Left forelimb (tissue), 1 donor: ENCODE measurements around the gene MAPK9.

Source experiments
- DNase-seq: peaks from one replicate; pipeline ENCODE4 v3.0.0-alpha.2; 2018; ENCODE audit warnings: low spot score

Gene MAPK9

GRCh38 chr5:180291943-180292831 lies at the start of gene MAPK9:
Gene MAPK9, minus strand, starts transcription at chr5:180292083. Its CDS starts 11,522 bp downstream, at chr5:180280561.
- DNase-seq = peak; percentile 84

DNA sequence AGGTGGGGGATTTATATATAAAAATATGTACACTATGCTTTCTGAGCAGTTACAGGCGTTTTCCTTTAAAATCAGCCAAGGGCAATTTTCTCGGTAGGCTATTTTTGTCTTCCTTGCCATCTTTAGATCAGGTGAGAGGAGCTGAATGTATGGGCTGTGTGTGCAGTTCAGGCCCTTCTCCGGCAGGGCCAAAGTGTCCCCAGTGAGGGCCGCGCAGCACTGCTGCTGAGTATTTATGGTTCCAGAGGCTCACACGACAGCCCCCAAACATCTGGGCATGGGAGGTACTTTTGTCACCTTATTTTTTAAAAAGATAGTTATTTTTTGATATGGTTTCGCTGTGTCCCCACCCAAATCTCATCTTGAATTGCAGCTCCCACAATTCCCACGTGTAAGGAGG lies 49.7 kb upstream of the MAPK9 start:
- no peak for DNase-seq

- DNase-seq = no peak
Measured at GRCh38 chr5:180340856-180341255, 49.0 kb upstream of the MAPK9 start.

DNA sequence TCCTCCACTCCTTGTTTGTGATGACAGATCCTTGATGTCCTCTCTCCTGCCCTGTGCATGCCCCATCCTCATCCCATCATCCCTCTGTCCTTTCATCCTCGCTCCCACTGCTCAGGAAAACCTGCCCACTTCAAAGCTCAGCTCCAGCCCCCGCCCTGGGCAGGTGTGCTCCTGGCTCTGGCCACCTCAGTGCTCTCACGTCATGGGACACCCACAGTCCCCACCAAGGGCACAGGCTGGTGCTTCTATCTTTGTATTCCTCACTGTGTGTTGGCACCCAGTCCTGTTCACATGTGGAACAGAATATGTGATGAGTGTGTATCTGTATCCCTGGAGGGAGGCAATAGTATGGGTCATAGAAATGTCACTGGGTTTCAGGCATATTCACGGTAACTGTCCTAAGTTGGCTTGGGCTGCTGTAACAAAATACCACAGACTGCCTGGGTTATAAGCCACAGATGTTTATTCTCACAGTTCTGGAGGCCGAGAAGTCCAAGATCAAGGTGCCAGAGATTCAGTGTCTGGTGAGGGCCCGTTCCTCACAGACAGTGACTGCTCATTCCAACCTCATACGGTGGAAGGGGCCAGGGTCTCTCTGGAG lies 47.8 kb upstream of the MAPK9 start:
- no peak for DNase-seq

DNA sequence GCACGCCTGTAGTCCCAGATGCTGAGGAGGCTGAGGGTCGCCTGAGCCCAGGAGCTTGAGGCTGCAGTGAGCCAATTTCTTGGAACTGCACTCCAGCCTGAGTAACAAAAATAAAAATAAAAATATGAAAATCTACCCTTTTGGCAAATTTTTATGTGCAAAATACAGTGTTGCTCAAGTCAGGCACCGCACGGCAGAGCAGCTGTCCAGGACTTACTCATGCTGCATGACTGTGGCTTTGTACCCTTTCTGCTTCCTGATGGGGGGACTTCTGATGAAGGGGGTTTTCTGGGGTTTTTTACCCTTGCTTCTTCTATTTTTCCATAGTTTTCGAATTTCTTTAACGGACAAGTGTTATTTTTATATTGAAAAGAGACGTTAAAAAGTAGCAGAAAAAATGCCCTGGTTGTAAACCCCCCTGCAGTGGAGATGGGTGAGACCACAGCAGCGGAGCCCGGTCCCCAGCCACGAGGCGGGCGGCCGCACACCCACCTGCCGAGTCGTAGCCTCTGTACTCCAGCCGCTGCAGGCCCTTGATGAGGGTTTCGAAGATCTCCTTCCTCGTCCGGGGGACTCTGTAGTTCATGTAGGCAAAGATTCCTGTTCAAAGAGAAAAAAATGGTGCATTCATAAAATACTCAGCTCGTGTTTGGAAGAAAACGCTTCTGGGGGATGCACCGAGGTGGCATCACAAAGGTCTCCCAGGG lies 46.3 kb upstream of the MAPK9 start:
- DNase-seq = no peak

- DNase-seq = no peak
Measured at GRCh38 chr5:180336234-180337020, 44.5 kb upstream of the MAPK9 start.

GRCh38 chr5:180335614-180336233 lies 43.8 kb upstream of the MAPK9 start:
- DNase-seq = no peak

GRCh38 chr5:180334751-180335613 lies 43.1 kb upstream of the MAPK9 start:
- no peak for DNase-seq

DNA sequence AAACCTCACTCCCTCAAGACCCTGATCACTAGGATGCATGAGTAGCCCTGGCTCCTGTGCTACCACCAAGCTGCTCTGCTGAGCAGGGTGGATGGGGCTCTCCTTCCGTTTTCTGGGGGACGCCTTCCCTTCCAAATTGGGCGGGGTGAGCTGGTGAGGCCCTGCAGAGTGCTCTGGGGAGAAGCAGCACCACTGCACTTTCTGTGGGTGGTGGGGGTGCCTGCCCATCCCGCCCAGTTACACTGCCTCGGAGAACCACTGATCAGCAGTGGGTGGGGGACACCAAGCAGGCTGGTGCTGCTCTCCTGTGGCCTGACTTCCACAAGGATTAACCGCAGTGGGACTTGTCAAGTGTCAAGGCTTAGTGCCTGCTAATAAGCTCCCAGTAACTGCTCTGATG lies 42.3 kb upstream of the MAPK9 start:
- DNase-seq = no peak

DNA sequence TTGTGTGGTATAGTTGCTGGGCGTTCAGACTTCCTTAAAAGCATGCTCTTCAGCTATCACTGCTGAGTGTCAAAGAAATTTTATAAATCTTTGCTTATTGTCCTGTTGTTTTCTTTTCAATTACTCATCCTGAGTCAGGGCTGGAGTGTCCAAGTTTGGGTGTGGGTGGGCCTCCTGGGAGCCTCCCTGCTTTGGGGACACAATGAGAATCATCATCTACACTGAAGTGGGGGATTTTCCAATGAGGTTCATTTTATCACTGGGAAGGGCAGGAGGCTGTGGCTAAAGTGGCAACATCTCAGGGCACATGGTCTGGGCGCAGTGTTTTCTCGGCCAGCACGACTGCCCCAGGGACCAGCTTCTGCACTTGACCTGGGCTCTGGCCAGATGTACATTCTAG lies 41.8 kb upstream of the MAPK9 start:
- no peak for DNase-seq

GRCh38 chr5:180332861-180333260 lies 41.0 kb upstream of the MAPK9 start:
- DNase-seq = no peak

GRCh38 chr5:180332051-180332517 lies 40.2 kb upstream of the MAPK9 start:
- no peak for DNase-seq

GRCh38 chr5:180331647-180331950 lies 39.7 kb upstream of the MAPK9 start:
- DNase-seq = no peak

GRCh38 chr5:180330810-180331646 lies 39.1 kb upstream of the MAPK9 start:
- DNase-seq = no peak

DNA sequence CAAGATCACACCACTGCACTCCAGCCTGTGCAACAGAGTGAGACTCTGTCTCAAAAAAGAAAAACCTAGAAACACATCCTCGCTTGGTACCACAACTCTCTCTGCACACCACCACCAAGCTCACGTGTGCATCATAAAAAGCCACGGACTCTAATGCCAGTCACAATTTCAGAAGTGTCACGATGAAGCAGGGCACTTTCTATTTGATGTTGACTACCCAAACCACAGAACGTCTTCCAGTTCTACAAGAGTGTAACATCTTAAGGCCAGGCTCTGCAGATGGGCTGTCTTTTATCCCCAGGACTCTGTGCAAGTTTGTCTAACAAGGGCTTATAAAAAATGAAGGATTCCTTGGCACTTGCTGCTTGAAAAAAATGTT lies 38.4 kb upstream of the MAPK9 start:
- no peak for DNase-seq

DNA sequence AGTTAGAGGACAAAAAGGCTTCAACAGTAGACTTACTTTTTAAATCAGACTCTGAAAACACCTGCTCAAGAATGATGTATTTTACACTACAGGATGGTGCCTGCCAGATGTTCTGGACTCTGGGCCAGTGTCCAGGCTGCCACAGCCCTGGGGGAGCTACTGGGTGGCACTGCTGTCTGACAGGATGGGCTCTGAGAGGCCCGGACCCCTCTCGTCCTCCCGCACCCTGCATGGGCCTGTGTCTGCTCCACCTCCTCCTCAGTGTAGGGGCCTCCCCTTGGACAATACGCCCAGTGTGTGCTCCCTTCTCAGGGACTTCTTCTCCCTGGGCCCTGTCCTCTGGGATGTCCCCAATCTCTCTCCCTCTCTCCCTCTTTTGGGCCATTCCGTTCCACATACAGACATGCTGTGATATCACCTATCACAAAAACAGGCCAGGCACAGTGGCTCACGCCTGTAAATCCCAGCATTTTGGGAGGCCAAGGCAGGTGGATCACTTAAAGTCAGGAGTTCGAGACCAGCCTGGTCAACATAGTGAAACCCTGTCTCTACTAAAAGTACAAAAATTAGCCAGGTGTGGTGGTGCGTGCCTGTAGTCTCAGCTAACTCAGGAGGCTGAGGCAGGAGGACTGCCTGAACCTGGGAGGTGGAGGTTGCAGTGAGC lies 37.9 kb upstream of the MAPK9 start:
- DNase-seq = no peak

DNA sequence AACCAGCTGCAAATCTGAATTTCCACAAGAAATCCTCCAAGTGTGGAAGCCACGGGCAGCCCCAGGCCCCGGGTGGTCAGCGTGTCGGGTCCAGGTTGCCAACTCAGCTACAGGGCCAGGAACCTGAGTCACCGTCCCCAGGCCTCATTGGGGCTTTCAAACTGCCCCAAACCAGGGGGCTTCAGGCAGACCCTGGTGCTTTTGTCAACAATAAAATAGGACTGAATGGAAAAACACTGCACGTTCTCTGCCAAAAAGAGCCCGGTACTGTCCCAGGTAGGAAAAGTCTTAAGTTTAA lies 37.2 kb upstream of the MAPK9 start:
- no peak for DNase-seq

DNA sequence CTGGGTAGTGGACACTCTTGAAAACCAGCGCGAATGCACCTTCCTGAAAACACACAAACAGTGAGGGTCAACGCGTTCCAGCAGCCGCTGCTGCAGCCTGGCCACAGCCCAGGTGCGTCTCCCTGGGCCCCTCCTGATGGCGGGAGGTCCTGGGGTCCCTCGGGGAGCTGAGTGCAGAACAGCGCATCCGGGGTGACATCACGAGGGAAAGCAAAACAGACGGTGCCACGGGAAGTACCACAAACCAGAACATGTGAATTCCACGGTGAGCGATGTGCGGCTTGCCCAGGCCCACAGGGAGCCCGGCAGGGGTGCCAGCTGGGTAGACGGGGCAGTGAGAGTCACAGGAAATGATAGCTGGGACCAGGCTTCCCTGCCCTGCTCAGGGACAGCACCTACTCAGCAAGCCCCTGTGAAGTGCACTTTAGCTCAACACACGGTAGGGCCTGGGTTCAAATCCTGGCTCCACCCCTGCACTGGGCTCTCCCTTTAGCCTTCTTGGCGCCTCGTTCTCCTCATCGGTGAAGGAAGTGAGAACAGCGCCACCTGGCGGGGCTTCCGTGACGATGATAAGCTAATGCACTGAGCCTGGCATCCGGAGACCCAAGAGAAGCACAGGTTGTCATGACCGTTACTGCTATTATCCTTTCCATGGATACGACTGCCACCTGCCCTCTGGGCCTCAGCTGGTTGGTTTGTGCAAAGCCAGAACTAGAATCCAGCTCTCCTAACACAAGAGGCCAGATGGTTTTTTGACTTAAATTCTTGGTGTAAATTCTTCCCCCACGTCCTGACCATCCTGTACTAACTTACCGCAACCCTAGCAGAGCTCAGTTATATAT lies 36.6 kb upstream of the MAPK9 start:
- DNase-seq = no peak
